B cell (primary cell): ENCODE measurements around the gene MBD3L5. TPM values are rescaled to one million over a fixed set of nuclear protein-coding genes. Genes with fewer than 3 reads are reported as not detected.

Source experiments
- ATAC-seq: fragments of 200-7000 bp; cut with Tn5 transposase; one replicate; pipeline ENCODE4 v1.10.0; 2021; ENCODE audit warnings: low read depth, mild to moderate bottlenecking, moderate number of reproducible peaks, moderate library complexity
- CTCF ChIA-PET: fragments of 350-600 bp; sonication (Branson Sonifier 250); formaldehyde crosslinking; loops from one replicate; lab custom pipeline; 2021; ENCODE audit warnings: antibody characterized with exemption, inconsistent platforms; lab: Charles Lee
- POLR2A ChIA-PET: fragments of 350-600 bp; sonication (Branson Sonifier 250); formaldehyde crosslinking; loops from one replicate; lab custom pipeline; 2021; ENCODE audit warnings: antibody characterized with exemption; lab: Charles Lee
- DNase-seq: peaks from one replicate; pipeline ENCODE4 v3.0.0; 2013
- H2AFZ ChIP-seq: 2 replicates; pipeline ENCODE4 v1.6.1; 2012; ENCODE audit warnings: mild to moderate bottlenecking, low read depth, low read length; ENCODE audit not compliant: insufficient read depth, poor library complexity, severe bottlenecking
- H3K27ac ChIP-seq, 2 donors: 1 replicate in 1 of 2; 2 replicates in 1 of 2; pipeline ENCODE4 v1.5.1; 2012 to 2013; ENCODE audit warnings: low read length in 2 of 2, mild to moderate bottlenecking in 2 of 2, moderate library complexity in 1 of 2
- H3K27me3 ChIP-seq, 4 experiments: fragments of 200-600 bp in 1 of 4; sonication (generic) in 1 of 4; replicated peaks in 1 of 4; 1 replicate in 2 of 4; 2 replicates in 2 of 4; pipeline versions ENCODE4 v1.6.1 to v1.7.0; 2013 to 2016; ENCODE audit warnings: low read length in 3 of 4, mild to moderate bottlenecking in 2 of 4, mixed read lengths in 1 of 4, moderate library complexity in 1 of 4; ENCODE audit not compliant: insufficient read depth in 4 of 4, control insufficient read depth in 3 of 4; ENCODE audit errors: control extremely low read depth in 1 of 4
- H3K36me3 ChIP-seq, 2 experiments: replicated peaks in 1 of 2; 1 replicate in 1 of 2; 2 replicates in 1 of 2; pipeline versions ENCODE4 v1.6.1 to v1.7.1; 2013; ENCODE audit warnings: low read length in 1 of 2; ENCODE audit not compliant: insufficient read depth in 2 of 2, control insufficient read depth in 1 of 2; ENCODE audit errors: control extremely low read depth in 1 of 2, extremely low read depth in 1 of 2
- H3K4me1 ChIP-seq, 2 donors: fragments of 200-600 bp in 1 of 2; sonication (generic) in 1 of 2; 1 replicate in 1 of 2; 2 replicates in 1 of 2; pipeline versions ENCODE4 v1.5.1 to v1.6.1; 2013 to 2017; ENCODE audit warnings: low read length in 2 of 2; ENCODE audit not compliant: control insufficient read depth in 2 of 2, insufficient read depth in 2 of 2
- H3K4me2 ChIP-seq: replicated peaks from 2 replicates; pipeline ENCODE3; 2012; ENCODE audit warnings: mild to moderate bottlenecking, low read depth, low read length; ENCODE audit not compliant: poor library complexity, severe bottlenecking
- H3K4me3 ChIP-seq, 5 experiments: fragments of 200-600 bp in 1 of 5; sonication (generic) in 1 of 5; 1 replicate in 3 of 5; 2 replicates in 2 of 5; pipeline versions ENCODE4 v1.5.1 to v1.7.0; 2011 to 2016; ENCODE audit warnings: low read length in 4 of 5, mild to moderate bottlenecking in 4 of 5, low read depth in 2 of 5, control low read depth in 1 of 5, moderate library complexity in 1 of 5; ENCODE audit not compliant: insufficient read depth in 1 of 5; ENCODE audit errors: control extremely low read depth in 1 of 5, extremely low read depth in 1 of 5
- H3K79me2 ChIP-seq: fragments of 200-600 bp; sonication (generic); one replicate; pipeline ENCODE4 v1.6.0; 2016; ENCODE audit warnings: low read length; ENCODE audit not compliant: control insufficient read depth, insufficient read depth
- H3K9ac ChIP-seq: fragments of 200-600 bp; sonication (generic); 2 replicates; pipeline ENCODE4 v1.6.1; 2017; ENCODE audit warnings: mild to moderate bottlenecking, low read length, moderate library complexity
- H3K9me3 ChIP-seq, 3 donors: one replicate each; pipeline versions ENCODE4 v1.6.1 to v1.7.1; 2013; ENCODE audit warnings: low read length in 2 of 3; ENCODE audit not compliant: control insufficient read depth in 2 of 3, insufficient read depth in 1 of 3; ENCODE audit errors: control extremely low read depth in 1 of 3
- H4K20me1 ChIP-seq: 2 replicates; pipeline ENCODE4 v1.6.0; 2012; ENCODE audit warnings: mild to moderate bottlenecking, low read length; ENCODE audit not compliant: insufficient read depth, control insufficient read depth, poor library complexity, severe bottlenecking
- H3K27ac Mint-ChIP-seq: one replicate; pipeline ENCODE4 v1.8.0; 2021; ENCODE audit warnings: mixed read lengths
- H3K27me3 Mint-ChIP-seq: one replicate; pipeline ENCODE4 v1.8.0; 2021; ENCODE audit warnings: mixed read lengths
- H3K4me1 Mint-ChIP-seq: one replicate; pipeline ENCODE4 v1.8.0; 2021; ENCODE audit warnings: mixed read lengths
- H3K4me3 Mint-ChIP-seq: one replicate; pipeline ENCODE4 v1.8.0; 2021; ENCODE audit warnings: mixed read lengths
- H3K9me3 Mint-ChIP-seq: one replicate; pipeline ENCODE4 v1.8.0; 2022; ENCODE audit warnings: mixed read lengths; ENCODE audit not compliant: insufficient read depth
- CTCF ChIP-seq: fragments of 200-600 bp; IDR thresholded peaks from one replicate; pipeline ENCODE4 v1.8.0; 2022; ENCODE audit warnings: antibody characterized with exemption, mild to moderate bottlenecking
- EZH2 ChIP-seq: IDR thresholded peaks from 2 replicates; pipeline ENCODE4 v1.6.1; 2012; ENCODE audit warnings: borderline replicate concordance, low read depth, mild to moderate bottlenecking, moderate library complexity, low read length; ENCODE audit not compliant: insufficient read depth, poor library complexity, severe bottlenecking
- WGBS: methylation state at CpG from one replicate; pipeline ENCODE4 v1.1.5; 2013; ENCODE audit warnings: missing lambda C conversion rate; ENCODE audit not compliant: insufficient coverage; 5-methylcytosine and 5-hydroxymethylcytosine counted together
- intact Hi-C: fragments of 100-400 bp; cut with micrococcal nuclease; formaldehyde crosslinking; loops from one replicate; pipeline ENCODE4 v1.10.0; 2022
- polyA plus RNA-seq: library from polyadenylated mRNA; depleted of rRNA; stranded (reverse); fragments of >200 nt; gene quantifications from 2 replicates; pipeline ENCODE4 v1.2.3, GENCODE V29; 2012
- total RNA-seq, 2 donors: library from RNA; stranded (reverse); fragments of 120-200 nt in 1 of 2; gene quantifications; 1 replicate in 1 of 2; 2 replicates in 1 of 2; pipeline versions ENCODE4 v1.2.3 to v1.2.4, GENCODE V29; 2013 to 2022

MBD3L5 gene
- total and polyA plus RNA-seq, 2 donors (not counting 1 experiment from before 2014, with no cell fraction given), result not detected

GRCh38 chr19:7004313-7004931 lies 26.0 kb upstream of the MBD3L5 start:
- ATAC-seq, result no peak
- Mint-ChIP-seq H3K27me3 (peaks cover 4% of the 10 kb centered on the region), H3K27ac (no peak overlapping the region), H3K4me1 (no peaks in the 10 kb centered on the region), H3K4me3 (no peak overlapping the region), H3K9me3 (no peaks in the 10 kb centered on the region)
- intact Hi-C loops, result no loop called here
- Histone ChIP-seq H3K27ac (no peak overlapping the region), H3K79me2 (no peaks in the 10 kb centered on the region), H3K4me3 (no peak overlapping the region), H2AFZ (no peak overlapping the region), H3K27me3 (no peaks in the 10 kb centered on the region), H4K20me1 (no peaks in the 10 kb centered on the region), H3K9me3 (peaks cover 0 to 6% (median 0%) of the 10 kb centered on the region in 3 donors), H3K4me2 (no peak overlapping the region), H3K36me3 (no peaks in the 10 kb centered on the region), H3K4me1 (no peaks in the 10 kb centered on the region), H3K9ac (no peak overlapping the region)
- peak; percentile 49 for DNase-seq
- TF ChIP-seq CTCF (no peak), EZH2 (no peak)
- ChIA-PET POLR2A (no interaction called here), CTCF (no interaction called here)
- 96% methylated on average over 10 of the region's 18 CpGs for WGBS

DNA sequence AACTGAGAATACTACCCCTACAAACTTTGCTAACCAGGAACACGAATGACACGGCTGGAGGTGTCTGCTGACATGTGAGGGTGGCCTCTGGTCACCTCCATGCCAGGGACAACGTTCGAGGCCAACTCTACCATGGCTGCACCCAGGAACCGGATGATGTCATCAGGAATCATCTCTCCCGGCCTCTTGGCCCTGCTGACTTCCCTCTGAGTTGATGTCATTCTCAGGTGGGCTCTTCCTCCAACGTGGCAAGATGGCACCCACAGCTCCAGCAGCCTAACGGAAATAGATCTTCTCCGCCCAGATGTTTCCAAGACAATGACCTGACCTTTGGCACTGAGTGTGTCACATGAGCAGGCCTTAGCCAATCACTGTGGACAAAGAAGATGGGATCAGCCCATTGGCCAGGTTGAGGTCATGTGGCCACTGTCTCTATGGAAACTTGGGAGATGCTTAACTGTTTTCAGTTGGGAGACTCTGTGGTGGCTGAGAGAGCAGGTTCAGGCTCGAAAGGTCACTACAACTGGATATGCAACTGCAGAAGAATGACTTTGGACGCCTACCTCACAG lies 24.2 kb upstream of the MBD3L5 start:
- ATAC-seq (no peak), DNase-seq (no peak)
- Histone ChIP-seq H3K9ac (no peak overlapping the region), H4K20me1 (no peaks in the 10 kb centered on the region), H3K4me1 (no peaks in the 10 kb centered on the region), H3K4me3 (no peak overlapping the region), H3K9me3 (peaks cover 0 to 6% (median 0%) of the 10 kb centered on the region in 3 donors), H2AFZ (no peak overlapping the region), H3K79me2 (no peaks in the 10 kb centered on the region), H3K27ac (no peak overlapping the region), H3K36me3 (no peaks in the 10 kb centered on the region), H3K4me2 (no peak overlapping the region), H3K27me3 (no peaks in the 10 kb centered on the region)
- peaks cover 4% of the 10 kb centered on the region for H3K27me3 Mint-ChIP-seq
- ChIA-PET POLR2A (no interaction called here), CTCF (no interaction called here)
- no peaks in the 10 kb centered on the region for H3K4me1 Mint-ChIP-seq
- no peaks in the 10 kb centered on the region for H3K9me3 Mint-ChIP-seq
- 95% methylated on average over 9 of the region's 11 CpGs for WGBS
- no peak overlapping the region for H3K27ac Mint-ChIP-seq
- H3K4me3 Mint-ChIP-seq, result no peak overlapping the region
- TF ChIP-seq CTCF, result no peak
- no peak for TF ChIP-seq EZH2
- intact Hi-C loops, result no loop called here
